Fibroblast of villous mesenchyme (primary cell): ENCODE results near the gene FOXK1. TPM values are rescaled to one million over a fixed set of nuclear protein-coding genes. Genes with fewer than 3 reads are reported as not detected.

Source experiments
- DNase-seq: peaks from one replicate; pipeline ENCODE4 v3.0.0-alpha.2; 2010; ENCODE audit warnings: low read depth
- H3K4me3 ChIP-seq: 2 replicates; pipeline ENCODE4 v1.5.1; 2011; ENCODE audit warnings: low read depth, mild to moderate bottlenecking, low read length
- CTCF ChIP-seq: IDR thresholded peaks from 2 replicates; pipeline ENCODE4 v1.5.1; 2012; ENCODE audit warnings: low read depth, mild to moderate bottlenecking, low read length; ENCODE audit not compliant: insufficient read depth
- total RNA-seq: library from RNA; depleted of rRNA; stranded (reverse); fragments of >200 nt; gene quantifications from 2 replicates; pipeline ENCODE4 v1.2.3, GENCODE V29; 2012

FOXK1 gene
- total RNA-seq, 1 donor, result 32.8 TPM

GRCh38 chr7:4763091-4763793 is 81.1 kb downstream of the FOXK1 start:
- no peak for TF ChIP-seq CTCF
- no peak for DNase-seq
- no peak overlapping the region for H3K4me3 ChIP-seq

GRCh38 chr7:4763794-4764185 is 81.7 kb downstream of the FOXK1 start:
- no peak for DNase-seq
- no peak for TF ChIP-seq CTCF
- no peak overlapping the region for H3K4me3 ChIP-seq

DNA sequence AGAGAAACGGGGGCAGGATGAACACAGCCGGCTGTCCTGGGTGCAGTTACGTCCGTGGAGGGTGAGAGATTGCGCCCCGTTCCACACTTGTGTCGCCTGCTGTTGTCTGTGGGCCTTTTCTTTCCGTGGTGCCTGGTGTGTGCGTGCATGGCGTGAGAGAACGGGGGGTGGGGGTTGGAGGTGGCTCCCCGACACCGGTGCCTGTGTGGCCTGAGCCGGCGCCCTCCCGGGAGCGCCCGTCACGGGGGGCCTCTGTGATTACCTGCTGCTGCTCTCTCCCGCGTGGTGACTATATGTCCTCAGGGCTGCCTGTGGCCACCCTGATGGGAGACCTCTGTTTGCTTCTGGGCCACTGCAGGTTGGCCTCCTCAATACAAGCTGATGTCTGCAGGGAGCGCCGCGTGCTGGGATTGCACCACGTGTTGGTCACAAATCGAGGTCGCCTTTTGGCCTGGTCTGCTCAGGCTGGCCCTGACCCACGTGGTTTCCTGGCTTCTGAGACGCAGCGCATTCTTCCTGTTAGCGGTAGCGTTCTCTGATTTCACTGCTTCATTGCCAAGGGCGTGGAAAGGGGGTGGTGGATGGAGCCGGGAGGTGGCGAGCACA is 82.4 kb downstream of the FOXK1 start:
- H3K4me3 ChIP-seq, result no peak overlapping the region
- TF ChIP-seq CTCF, result no peak
- DNase-seq, result no peak

DNA sequence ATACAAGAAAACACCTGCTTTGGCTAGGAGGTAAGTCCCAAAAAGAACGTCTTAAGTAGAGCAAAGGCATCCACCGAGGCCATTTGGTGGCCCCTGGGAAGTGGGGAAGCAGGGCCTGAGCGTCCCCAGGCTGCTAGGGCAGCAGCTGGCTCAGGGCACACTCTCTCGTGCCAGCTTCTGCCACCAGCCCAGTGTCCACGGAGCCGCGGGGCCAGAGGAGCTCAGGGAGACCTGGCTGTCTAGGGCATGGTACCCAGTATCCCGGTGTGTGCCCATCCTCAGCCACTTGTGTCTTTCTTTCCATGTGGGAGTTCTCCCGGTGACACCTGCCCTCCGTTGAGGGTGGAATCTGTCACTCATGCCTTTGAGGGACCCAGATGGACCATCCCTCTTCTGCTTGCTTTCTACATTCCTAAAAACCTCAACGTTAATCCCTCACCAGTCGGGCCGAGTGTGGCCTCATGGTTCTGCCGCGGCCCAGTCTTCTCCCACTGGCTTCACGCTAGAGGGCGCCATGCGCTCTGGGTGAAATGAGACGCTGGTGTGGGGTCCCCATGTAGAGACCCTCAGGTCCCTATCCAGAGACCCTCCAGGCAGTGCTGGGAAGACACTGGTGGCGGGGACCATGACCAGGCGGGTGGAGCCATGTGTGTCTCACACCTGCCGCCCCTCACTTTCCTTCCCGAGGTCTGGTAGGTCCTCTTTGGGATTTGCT is 83.8 kb downstream of the FOXK1 start:
- H3K4me3 ChIP-seq, result no peak overlapping the region
- peak; percentile 14 for DNase-seq
- TF ChIP-seq CTCF, result peak; percentile 32

- TF ChIP-seq CTCF, result no peak
- H3K4me3 ChIP-seq, result no peak overlapping the region
- peak; percentile 82 for DNase-seq
Measured at GRCh38 chr7:4766666-4767519, 84.8 kb downstream of the FOXK1 start.
